ENCODE data around the gene ITPR3.

DNA sequence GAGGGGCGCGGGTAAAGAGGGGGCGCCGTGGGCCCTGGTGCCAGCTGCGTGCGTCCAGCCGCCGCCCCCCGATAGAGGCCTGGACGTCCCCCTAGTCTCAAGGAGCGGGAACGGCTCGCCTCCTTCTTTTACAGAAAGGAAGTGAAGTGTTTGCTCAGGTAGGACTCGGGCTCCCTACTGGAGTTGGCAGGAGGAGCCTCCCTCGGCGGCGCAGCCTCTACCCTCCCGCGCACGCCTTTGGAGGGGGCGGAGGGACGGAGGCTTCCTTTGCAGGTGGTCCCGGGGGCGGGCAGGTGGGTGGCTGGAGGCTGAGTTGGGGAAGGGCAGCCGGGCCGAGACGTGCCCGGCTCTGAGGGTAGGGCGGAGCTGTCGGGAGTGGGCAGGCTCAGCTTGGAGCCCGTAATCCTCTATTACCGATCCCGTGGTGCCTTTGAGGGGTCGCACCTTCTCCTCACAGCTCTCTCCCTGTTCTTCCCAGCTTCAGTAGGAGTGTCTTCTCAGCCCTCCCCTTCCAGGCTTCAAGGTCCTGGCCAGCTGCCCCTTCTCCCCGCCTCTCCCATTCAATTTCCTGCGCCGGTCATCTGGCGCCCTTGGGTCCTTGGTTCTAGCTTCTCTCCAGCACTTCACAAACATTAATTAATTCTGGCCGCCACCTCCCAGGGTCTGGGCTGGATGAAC, 728 bp downstream of the ITPR3 start:
- TF ChIP-seq, protein P1, sequence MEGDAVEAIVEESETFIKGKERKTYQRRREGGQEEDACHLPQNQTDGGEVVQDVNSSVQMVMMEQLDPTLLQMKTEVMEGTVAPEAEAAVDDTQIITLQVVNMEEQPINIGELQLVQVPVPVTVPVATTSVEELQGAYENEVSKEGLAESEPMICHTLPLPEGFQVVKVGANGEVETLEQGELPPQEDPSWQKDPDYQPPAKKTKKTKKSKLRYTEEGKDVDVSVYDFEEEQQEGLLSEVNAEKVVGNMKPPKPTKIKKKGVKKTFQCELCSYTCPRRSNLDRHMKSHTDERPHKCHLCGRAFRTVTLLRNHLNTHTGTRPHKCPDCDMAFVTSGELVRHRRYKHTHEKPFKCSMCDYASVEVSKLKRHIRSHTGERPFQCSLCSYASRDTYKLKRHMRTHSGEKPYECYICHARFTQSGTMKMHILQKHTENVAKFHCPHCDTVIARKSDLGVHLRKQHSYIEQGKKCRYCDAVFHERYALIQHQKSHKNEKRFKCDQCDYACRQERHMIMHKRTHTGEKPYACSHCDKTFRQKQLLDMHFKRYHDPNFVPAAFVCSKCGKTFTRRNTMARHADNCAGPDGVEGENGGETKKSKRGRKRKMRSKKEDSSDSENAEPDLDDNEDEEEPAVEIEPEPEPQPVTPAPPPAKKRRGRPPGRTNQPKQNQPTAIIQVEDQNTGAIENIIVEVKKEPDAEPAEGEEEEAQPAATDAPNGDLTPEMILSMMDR (IDR thresholded peaks at IDR 0.05), result no peak
- no peak for TF ChIP-seq POLR2A (IDR thresholded peaks at IDR 0.05)
- no peak for TF ChIP-seq EP300 (IDR thresholded peaks at IDR 0.05)
- no peak for TF ChIP-seq POLR2AphosphoS5 (IDR thresholded peaks at IDR 0.05)
